ENCODE data around the gene NES. TPM values are rescaled to one million over a fixed set of nuclear protein-coding genes. Genes with fewer than 3 reads are reported as not detected.
A peak's percentile ranks its signal among the peaks of the same experiment; 100 is the strongest.

NES gene, protein sequence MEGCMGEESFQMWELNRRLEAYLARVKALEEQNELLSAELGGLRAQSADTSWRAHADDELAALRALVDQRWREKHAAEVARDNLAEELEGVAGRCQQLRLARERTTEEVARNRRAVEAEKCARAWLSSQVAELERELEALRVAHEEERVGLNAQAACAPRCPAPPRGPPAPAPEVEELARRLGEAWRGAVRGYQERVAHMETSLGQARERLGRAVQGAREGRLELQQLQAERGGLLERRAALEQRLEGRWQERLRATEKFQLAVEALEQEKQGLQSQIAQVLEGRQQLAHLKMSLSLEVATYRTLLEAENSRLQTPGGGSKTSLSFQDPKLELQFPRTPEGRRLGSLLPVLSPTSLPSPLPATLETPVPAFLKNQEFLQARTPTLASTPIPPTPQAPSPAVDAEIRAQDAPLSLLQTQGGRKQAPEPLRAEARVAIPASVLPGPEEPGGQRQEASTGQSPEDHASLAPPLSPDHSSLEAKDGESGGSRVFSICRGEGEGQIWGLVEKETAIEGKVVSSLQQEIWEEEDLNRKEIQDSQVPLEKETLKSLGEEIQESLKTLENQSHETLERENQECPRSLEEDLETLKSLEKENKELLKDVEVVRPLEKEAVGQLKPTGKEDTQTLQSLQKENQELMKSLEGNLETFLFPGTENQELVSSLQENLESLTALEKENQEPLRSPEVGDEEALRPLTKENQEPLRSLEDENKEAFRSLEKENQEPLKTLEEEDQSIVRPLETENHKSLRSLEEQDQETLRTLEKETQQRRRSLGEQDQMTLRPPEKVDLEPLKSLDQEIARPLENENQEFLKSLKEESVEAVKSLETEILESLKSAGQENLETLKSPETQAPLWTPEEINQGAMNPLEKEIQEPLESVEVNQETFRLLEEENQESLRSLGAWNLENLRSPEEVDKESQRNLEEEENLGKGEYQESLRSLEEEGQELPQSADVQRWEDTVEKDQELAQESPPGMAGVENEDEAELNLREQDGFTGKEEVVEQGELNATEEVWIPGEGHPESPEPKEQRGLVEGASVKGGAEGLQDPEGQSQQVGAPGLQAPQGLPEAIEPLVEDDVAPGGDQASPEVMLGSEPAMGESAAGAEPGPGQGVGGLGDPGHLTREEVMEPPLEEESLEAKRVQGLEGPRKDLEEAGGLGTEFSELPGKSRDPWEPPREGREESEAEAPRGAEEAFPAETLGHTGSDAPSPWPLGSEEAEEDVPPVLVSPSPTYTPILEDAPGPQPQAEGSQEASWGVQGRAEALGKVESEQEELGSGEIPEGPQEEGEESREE (N-terminal part only)
- total RNA-seq = not detected in 2 replicates

DNA sequence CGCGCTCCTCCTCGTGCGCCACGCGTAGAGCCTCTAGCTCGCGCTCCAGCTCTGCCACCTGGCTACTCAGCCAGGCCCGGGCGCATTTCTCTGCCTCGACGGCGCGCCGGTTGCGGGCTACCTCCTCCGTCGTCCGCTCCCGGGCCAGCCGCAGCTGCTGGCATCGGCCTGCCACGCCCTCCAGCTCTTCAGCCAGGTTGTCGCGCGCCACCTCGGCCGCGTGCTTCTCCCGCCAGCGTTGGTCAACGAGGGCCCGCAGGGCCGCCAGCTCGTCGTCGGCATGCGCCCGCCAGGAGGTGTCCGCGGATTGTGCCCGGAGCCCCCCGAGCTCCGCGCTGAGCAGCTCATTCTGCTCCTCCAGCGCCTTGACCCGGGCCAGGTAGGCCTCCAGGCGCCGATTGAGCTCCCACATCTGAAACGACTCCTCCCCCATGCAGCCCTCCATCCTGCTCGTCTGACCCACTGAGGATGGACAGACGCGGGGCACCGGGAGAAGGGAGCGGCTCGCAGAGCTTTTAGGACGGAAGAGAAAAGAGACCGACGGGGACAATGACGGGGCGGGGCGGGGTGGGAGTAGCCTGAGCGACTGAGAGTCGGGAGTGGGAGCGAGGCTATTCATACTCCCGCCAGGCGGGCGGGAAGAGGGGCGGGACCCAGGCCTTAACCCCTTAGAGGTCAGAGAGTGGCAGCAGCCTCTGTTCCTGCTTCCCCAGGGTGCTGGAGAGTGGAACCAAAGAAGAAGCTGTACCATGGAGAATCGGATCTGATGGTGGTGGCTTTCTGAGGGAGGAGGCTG lies at the start of gene NES:
TSS of gene NES (minus strand) at position 588 of the 796 bp plus-strand sequence. CDS start at position 445, 143 bp downstream.
- Mint-ChIP-seq H3K36me3 (ENCODE audit: low read depth) (no peaks in the 10 kb centered on the region), H3K9me3 (no peaks in the 10 kb centered on the region), H3K27ac (no peak within 1 kb of the TSS), H3K4me3 (peak within 1 kb of the TSS; percentile 35), H3K27me3 (peaks cover 68% of the 10 kb centered on the region), H3K4me1 (peaks cover 22% of the 10 kb centered on the region)
- intact Hi-C loops (cut with micrococcal nuclease) = loop anchor here (5.0 kb wide), 1 partner anchor 240 kb away; no protein-coding TSS in a partner anchor
- POLR2A ChIA-PET = interaction anchor here (0.6 to 1.2 kb wide), 4 partner anchors 9 to 172 kb away, joined by 3 to 11 read pairs (median 4); no protein-coding TSS in a partner anchor
- DNase-seq (no peak), ATAC-seq (ENCODE audit: low read depth) (no peak)
- CTCF ChIA-PET = interaction anchor here (0.5 to 8.2 kb wide), 7 partner anchors 13 to 1900 kb away, joined by 3 to 63 read pairs (median 10); partner anchors contain the start of genes CRABP2 and HAPLN2
- TF ChIP-seq, protein P1, sequence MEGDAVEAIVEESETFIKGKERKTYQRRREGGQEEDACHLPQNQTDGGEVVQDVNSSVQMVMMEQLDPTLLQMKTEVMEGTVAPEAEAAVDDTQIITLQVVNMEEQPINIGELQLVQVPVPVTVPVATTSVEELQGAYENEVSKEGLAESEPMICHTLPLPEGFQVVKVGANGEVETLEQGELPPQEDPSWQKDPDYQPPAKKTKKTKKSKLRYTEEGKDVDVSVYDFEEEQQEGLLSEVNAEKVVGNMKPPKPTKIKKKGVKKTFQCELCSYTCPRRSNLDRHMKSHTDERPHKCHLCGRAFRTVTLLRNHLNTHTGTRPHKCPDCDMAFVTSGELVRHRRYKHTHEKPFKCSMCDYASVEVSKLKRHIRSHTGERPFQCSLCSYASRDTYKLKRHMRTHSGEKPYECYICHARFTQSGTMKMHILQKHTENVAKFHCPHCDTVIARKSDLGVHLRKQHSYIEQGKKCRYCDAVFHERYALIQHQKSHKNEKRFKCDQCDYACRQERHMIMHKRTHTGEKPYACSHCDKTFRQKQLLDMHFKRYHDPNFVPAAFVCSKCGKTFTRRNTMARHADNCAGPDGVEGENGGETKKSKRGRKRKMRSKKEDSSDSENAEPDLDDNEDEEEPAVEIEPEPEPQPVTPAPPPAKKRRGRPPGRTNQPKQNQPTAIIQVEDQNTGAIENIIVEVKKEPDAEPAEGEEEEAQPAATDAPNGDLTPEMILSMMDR (IDR thresholded peaks at IDR 0.05) = no peak

DNA sequence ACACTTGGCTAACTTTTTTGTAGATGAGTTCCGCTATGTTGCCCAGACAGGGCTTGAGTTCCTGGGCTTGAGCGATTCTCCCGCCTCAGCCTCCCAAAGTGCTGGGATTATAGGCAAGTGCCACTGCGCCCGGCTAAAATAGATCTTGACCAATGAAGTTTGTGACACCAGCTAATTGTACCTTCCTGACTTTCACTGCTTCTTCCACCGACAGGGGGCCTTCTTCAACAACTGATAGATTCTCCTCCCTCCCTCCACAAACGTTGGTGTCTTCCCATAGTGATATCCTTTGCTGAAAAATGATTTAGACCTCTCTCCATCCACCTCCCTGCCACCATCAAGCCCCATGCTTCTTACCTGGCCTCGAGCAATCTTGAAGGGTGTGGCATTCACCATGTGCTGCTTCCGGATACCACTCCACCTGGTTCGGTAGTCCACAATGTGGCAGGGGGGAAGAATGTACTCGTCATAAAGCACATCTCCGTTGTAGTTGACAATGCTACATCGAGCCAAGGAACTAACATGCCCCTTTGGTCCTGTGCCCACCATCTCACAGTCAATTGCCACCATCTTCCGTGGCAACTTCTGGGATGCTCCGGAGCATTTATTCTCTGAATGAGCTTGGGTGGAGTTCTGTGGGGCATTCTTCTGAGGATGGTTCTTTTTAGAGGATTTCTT lies 49.5 kb upstream of the NES start:
- no peak overlapping the region for H3K27ac Mint-ChIP-seq
- no peak overlapping the region for H3K4me3 Mint-ChIP-seq
- H3K27me3 Mint-ChIP-seq = no peaks in the 10 kb centered on the region
- POLR2A ChIA-PET = interaction anchor here (0.5 to 7.4 kb wide), 11 partner anchors 9 to 225 kb away, joined by 3 to 153 read pairs (median 5); partner anchors contain the start of genes HDGF, MRPL24, NTRK1 and PRCC
- intact Hi-C loops (cut with micrococcal nuclease) = loop anchor here (1.0 kb wide), 3 partner anchors 20 to 134 kb away; partner anchors contain the start of gene NTRK1
- DNase-seq (no peak), ATAC-seq (ENCODE audit: low read depth) (no peak)
- CTCF ChIA-PET = interaction anchor here (0.9 to 6.5 kb wide), 32 partner anchors 9 to 166 kb away, joined by 3 to 182 read pairs (median 8); partner anchors contain the start of genes CRABP2, HDGF, INSRR and MRPL24
- peaks cover 42% of the 10 kb centered on the region for H3K36me3 Mint-ChIP-seq (ENCODE audit: low read depth)
- TF ChIP-seq, protein P1 (IDR thresholded peaks at IDR 0.05) = no peak
- H3K4me1 Mint-ChIP-seq = peaks cover 25% of the 10 kb centered on the region
- no peaks in the 10 kb centered on the region for H3K9me3 Mint-ChIP-seq

DNA sequence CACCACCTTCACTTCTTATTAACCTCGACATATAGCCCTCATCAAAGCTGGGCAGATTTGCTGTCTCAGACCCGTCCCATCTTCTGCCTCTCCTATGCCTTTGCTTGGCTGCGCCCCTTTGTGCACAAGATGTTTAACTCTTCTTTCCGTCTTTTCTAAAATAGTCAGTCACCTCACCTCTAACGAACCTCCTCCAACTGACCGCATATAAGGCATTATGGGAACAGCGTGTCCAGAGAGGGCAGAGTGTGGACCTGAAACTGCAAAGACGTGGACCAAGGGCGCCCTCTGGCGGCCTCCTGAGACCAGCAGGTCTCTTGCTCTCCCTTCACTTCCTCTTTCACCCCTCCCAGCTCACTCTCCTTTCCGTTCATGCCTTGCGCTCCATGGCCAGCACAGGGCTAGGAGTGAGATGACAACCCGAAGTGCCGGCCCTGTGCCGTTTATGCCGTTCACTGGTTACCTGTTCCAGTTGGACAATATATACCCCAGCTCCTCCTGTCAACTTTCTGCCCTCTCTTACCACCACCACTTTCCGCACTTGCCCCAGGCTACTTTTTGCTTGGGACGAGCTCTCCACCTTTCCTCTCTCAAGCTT lies 48.6 kb upstream of the NES start:
- ATAC-seq (ENCODE audit: low read depth) (peak; percentile 40), DNase-seq (peak; percentile 78)
- POLR2A ChIA-PET = interaction anchor here (0.6 to 7.4 kb wide), 10 partner anchors 17 to 134 kb away, joined by 3 to 153 read pairs (median 8); partner anchors contain the start of genes CRABP2, HDGF, MRPL24 and NTRK1
- H3K27me3 Mint-ChIP-seq = no peaks in the 10 kb centered on the region
- TF ChIP-seq, protein P1 (IDR thresholded peaks at IDR 0.05) = peak; percentile 83
- H3K27ac Mint-ChIP-seq = no peak overlapping the region
- intact Hi-C loops (cut with micrococcal nuclease) = loop anchor here (1.0 kb wide), 5 partner anchors 19 to 135 kb away; partner anchors contain the start of gene NTRK1
- no peaks in the 10 kb centered on the region for H3K9me3 Mint-ChIP-seq
- peaks cover 25% of the 10 kb centered on the region for H3K4me1 Mint-ChIP-seq
- CTCF ChIA-PET = interaction anchor here (0.6 to 6.5 kb wide), 40 partner anchors 9 to 233 kb away, joined by 3 to 182 read pairs (median 6); partner anchors contain the start of genes CRABP2, HDGF, INSRR and MRPL24
- H3K4me3 Mint-ChIP-seq = no peak overlapping the region
- H3K36me3 Mint-ChIP-seq (ENCODE audit: low read depth) = peaks cover 46% of the 10 kb centered on the region

Measured in activated B cell treated with CpG ODN at 0.5 μM for 24 hours (primary cell).